Endothelial cell (in vitro differentiated cells): ENCODE data around the gene GPRASP1. TPM values are rescaled to one million over a fixed set of nuclear protein-coding genes. Genes with fewer than 3 reads are reported as not detected.

ENCODE experiments used
- DNase-seq: peaks from one replicate; pipeline ENCODE4 v3.0.0; 2021; ENCODE audit warnings: low spot score
- H3K27ac Mint-ChIP-seq: one replicate; pipeline ENCODE4 v1.8.0; 2021; ENCODE audit warnings: mixed read lengths, inconsistent platforms; ENCODE audit not compliant: unreplicated experiment
- H3K27me3 Mint-ChIP-seq: one replicate; pipeline ENCODE4 v1.8.0; 2021; ENCODE audit warnings: mild to moderate bottlenecking, moderate library complexity, mixed read lengths, inconsistent platforms; ENCODE audit not compliant: unreplicated experiment
- H3K36me3 Mint-ChIP-seq: one replicate; pipeline ENCODE4 v1.8.0; 2021; ENCODE audit warnings: mild to moderate bottlenecking, low read depth, mixed read lengths, inconsistent platforms; ENCODE audit not compliant: unreplicated experiment
- H3K4me1 Mint-ChIP-seq: one replicate; pipeline ENCODE4 v1.8.0; 2021; ENCODE audit warnings: mild to moderate bottlenecking, mixed read lengths, inconsistent platforms; ENCODE audit not compliant: unreplicated experiment
- H3K4me3 Mint-ChIP-seq: one replicate; pipeline ENCODE4 v1.8.0; 2021; ENCODE audit warnings: mild to moderate bottlenecking, mixed read lengths, inconsistent platforms; ENCODE audit not compliant: unreplicated experiment
- H3K9me3 Mint-ChIP-seq: one replicate; pipeline ENCODE4 v1.8.0; 2021; ENCODE audit warnings: mixed read lengths, inconsistent platforms; ENCODE audit not compliant: unreplicated experiment
- total RNA-seq: library from RNA; stranded (reverse); fragmentation: NEBNext Ultra II Directional; extraction: Animal tissue kit (Norgen Biotek cat#: 25700); gene quantifications from one replicate; pipeline ENCODE4 v1.2.1, GENCODE V29; 2021; ENCODE audit not compliant: unreplicated experiment
- TF ChIP-seq, protein P1 (sequence below): fragments of 200-600 bp; sonication (generic); IDR thresholded peaks from one replicate; pipeline ENCODE4 v1.5.0; 2021; ENCODE audit warnings: antibody characterized with exemption; ENCODE audit not compliant: unreplicated experiment

GPRASP1 gene
- total RNA-seq, 1 donor from 2014 or later, result 3.9 TPM

DNA sequence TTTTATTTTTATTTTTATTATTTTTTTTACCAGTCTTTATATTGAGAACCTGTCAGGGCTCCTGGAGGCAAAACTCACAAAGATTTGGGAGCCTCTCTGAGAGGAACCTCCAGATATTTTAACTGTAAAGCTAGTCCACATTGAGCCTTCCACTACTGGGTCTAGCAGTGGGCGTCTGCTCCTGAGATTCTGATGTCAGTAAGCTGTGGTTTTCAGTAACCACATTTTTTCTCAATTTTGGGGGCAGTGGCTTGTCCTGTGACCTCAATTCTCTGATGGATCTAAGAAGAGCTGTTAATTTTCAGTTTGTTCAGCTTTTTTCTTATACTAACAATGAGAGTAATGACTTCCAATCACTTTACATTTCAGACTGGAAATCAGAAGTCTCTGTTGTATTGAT lies 23.6 kb upstream of the GPRASP1 start:
- H3K4me1 Mint-ChIP-seq, result no peaks in the 10 kb centered on the region
- H3K36me3 Mint-ChIP-seq, result peaks cover 13% of the 10 kb centered on the region
- H3K9me3 Mint-ChIP-seq, result no peaks in the 10 kb centered on the region
- TF ChIP-seq, protein P1, sequence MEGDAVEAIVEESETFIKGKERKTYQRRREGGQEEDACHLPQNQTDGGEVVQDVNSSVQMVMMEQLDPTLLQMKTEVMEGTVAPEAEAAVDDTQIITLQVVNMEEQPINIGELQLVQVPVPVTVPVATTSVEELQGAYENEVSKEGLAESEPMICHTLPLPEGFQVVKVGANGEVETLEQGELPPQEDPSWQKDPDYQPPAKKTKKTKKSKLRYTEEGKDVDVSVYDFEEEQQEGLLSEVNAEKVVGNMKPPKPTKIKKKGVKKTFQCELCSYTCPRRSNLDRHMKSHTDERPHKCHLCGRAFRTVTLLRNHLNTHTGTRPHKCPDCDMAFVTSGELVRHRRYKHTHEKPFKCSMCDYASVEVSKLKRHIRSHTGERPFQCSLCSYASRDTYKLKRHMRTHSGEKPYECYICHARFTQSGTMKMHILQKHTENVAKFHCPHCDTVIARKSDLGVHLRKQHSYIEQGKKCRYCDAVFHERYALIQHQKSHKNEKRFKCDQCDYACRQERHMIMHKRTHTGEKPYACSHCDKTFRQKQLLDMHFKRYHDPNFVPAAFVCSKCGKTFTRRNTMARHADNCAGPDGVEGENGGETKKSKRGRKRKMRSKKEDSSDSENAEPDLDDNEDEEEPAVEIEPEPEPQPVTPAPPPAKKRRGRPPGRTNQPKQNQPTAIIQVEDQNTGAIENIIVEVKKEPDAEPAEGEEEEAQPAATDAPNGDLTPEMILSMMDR, result no peak
- H3K27me3 Mint-ChIP-seq, result peaks cover 2% of the 10 kb centered on the region
- no peak overlapping the region for H3K27ac Mint-ChIP-seq
- DNase-seq, result no peak
- no peak overlapping the region for H3K4me3 Mint-ChIP-seq

DNA sequence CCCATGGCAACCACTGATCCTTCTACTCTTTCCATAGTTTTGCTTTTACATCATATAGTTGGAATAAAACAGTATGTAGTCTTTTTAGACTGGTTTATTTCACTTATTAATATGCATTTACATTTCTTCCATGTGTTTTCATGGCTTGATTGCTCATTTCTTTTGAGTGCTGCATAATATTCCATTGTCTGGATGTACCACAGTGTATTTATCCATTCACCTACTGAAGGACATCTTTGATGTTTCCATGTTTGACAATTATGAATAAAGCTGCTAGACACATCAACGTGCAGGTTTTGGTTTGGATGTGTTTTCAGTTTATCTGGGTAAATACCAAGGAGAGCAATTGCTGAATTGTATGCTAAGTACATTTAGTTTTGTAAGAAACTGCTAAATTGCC lies 13.7 kb upstream of the GPRASP1 start:
- peaks cover 4% of the 10 kb centered on the region for H3K9me3 Mint-ChIP-seq
- DNase-seq, result no peak
- H3K4me3 Mint-ChIP-seq, result no peak overlapping the region
- no peaks in the 10 kb centered on the region for H3K4me1 Mint-ChIP-seq
- H3K36me3 Mint-ChIP-seq, result peaks cover 19% of the 10 kb centered on the region
- no peaks in the 10 kb centered on the region for H3K27me3 Mint-ChIP-seq
- TF ChIP-seq, protein P1, result no peak
- no peak overlapping the region for H3K27ac Mint-ChIP-seq

DNA sequence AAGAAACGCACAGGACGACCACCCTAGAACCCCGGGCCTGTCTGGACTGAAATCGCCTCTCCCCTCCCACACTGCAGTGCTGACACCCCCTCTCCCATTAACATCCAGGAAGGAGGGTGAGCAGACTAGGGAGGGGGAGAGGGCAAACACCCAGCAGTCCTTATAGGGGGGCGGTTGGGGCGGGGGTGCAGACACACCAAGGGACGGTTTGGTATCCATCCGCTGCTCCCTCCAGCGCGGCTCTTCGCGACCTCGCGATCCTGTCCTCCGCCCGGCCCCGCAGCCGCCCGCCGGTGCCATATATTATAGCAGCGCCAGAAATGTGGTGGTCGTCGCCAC lies 411 bp upstream of the GPRASP1 start:
- Mint-ChIP-seq H3K4me1 (peaks cover 13% of the 10 kb centered on the region), H3K4me3 (peak overlapping the region; percentile 87), H3K9me3 (no peaks in the 10 kb centered on the region), H3K27ac (no peak overlapping the region), H3K27me3 (peaks cover 5% of the 10 kb centered on the region), H3K36me3 (peaks cover 4% of the 10 kb centered on the region)
- no peak for DNase-seq
- TF ChIP-seq, protein P1, result no peak

DNA sequence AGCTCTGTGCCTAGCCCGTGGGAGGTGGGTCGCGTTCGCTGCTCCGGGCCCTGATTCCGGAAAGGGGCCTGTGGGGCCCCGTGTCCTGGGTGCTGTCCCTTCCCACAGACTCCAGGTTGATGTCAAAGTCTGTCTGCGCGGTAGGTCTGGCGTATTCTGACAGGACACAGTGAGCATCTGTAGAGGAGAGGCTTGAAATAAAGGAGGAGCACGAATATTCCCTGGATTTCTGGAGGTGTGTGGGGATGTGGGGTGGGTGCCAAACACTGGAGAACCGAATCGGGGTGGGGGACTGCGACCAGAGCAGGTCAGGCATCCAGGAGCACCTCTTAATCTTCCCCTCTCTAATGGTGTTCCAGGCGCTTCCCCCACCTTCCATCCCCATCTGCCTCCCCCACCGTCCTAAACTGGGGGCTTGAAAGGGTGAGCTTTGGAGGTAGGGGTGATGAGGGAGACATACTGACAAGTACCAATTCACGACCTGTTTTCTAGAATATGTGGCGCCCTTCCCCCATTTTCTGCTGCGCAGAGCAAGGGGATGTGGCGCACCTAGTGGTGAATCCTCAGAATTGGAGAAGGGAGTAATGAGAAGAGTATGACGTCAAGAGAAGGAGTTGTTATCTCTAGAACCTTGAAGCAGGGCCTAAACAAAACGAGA lies 877 bp downstream of the GPRASP1 start:
- H3K4me3 Mint-ChIP-seq, result peak overlapping the region; percentile 81
- TF ChIP-seq, protein P1, result no peak
- H3K36me3 Mint-ChIP-seq, result peaks cover 4% of the 10 kb centered on the region
- DNase-seq, result peak; percentile 20
- peaks cover 13% of the 10 kb centered on the region for H3K4me1 Mint-ChIP-seq
- H3K27me3 Mint-ChIP-seq, result peaks cover 5% of the 10 kb centered on the region
- H3K9me3 Mint-ChIP-seq, result no peaks in the 10 kb centered on the region
- H3K27ac Mint-ChIP-seq, result no peak overlapping the region

DNA sequence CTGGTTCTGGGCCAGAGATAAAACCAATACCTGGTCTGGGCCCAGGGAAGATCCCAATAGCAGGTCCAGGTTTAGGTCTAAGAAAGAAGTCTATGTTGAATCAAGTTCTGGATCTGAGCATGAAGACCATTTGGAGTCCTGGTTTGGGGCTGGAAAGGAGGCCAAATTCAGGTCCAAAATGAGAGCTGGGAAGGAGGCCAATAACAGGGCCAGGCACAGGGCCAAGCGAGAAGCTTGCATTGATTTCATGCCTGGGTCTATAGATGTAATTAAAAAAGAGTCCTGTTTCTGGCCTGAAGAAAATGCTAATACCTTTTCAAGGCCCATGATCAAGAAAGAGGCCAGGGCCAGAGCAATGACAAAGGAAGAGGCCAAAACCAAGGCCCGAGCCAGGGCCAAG lies 3.4 kb downstream of the GPRASP1 start:
- Mint-ChIP-seq H3K36me3 (peaks cover 4% of the 10 kb centered on the region), H3K9me3 (no peaks in the 10 kb centered on the region), H3K27me3 (peaks cover 5% of the 10 kb centered on the region), H3K27ac (no peak overlapping the region), H3K4me3 (no peak overlapping the region), H3K4me1 (peaks cover 11% of the 10 kb centered on the region)
- TF ChIP-seq, protein P1, result no peak
- DNase-seq, result no peak
